ENCODE results near the gene RORC. TPM values are rescaled to one million over a fixed set of nuclear protein-coding genes. Genes with fewer than 3 reads are reported as not detected.

The RORC gene
- total RNA-seq, 1 donor from 2014 or later, result not detected

DNA sequence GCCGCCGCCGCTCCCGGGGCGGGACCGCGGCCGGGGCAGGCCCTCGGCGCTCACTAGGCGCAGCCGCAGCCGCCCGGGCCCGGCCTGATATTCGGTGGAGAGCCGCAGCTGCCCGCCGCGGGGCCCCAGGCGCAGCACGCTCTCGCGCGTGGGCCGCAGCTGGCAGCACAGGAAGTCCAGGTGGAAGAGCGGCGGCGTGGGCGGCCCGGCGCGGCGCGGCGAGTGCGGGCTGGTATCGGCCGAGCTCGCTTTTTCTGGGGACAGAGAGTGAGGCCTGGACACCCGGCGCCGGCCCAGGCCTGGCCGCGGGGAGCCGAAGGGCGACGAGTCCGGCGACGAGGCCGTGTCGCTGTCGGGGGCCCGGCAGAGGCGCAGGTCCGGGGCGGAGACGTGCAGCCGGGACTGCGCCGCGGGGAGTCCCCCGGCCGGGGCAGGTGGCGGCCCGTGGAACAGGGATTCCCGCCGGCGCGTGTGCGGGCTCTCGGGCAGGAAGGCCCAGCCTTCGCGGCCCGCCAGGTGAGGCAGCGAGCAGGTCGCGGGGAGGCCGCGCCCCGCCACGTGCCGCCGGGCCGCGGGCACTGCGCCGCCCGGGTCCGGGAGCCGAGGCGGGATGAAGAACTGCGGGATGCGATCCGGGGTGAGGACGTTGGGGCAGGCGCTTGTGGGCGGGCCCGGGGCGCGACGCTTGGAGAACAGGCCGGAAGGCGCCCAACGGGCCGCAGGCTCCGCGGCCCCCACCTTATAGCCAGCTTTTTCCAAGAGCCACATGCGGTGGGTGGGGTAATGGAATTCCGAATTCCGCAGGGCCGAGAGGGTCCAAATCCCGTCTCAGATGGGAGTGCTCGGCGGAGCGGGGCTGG, 6.8 kb upstream of the RORC start:
- no peaks in the 10 kb centered on the region for H3K9me3 ChIP-seq (ENCODE audit: insufficient read depth, low read depth, low read length)
- peaks cover 21% of the 10 kb centered on the region for H3K27me3 ChIP-seq (ENCODE audit: insufficient read depth, low read length)
- TF ChIP-seq EZH2 (IDR thresholded peaks at IDR 0.05; ENCODE audit: insufficient read depth, low read length), result peak; percentile 39
- TF ChIP-seq, protein P1, sequence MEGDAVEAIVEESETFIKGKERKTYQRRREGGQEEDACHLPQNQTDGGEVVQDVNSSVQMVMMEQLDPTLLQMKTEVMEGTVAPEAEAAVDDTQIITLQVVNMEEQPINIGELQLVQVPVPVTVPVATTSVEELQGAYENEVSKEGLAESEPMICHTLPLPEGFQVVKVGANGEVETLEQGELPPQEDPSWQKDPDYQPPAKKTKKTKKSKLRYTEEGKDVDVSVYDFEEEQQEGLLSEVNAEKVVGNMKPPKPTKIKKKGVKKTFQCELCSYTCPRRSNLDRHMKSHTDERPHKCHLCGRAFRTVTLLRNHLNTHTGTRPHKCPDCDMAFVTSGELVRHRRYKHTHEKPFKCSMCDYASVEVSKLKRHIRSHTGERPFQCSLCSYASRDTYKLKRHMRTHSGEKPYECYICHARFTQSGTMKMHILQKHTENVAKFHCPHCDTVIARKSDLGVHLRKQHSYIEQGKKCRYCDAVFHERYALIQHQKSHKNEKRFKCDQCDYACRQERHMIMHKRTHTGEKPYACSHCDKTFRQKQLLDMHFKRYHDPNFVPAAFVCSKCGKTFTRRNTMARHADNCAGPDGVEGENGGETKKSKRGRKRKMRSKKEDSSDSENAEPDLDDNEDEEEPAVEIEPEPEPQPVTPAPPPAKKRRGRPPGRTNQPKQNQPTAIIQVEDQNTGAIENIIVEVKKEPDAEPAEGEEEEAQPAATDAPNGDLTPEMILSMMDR (IDR thresholded peaks at IDR 0.05; ENCODE audit: insufficient read depth, low read depth, low read length), result no peak
- peaks cover 27% of the 10 kb centered on the region for H3K4me1 ChIP-seq (ENCODE audit: insufficient read depth, low read length)
- H2AFZ ChIP-seq (ENCODE audit: low read depth, low read length), result peak overlapping the region; percentile 46
- H3K36me3 Mint-ChIP-seq (ENCODE audit: low read depth, unreplicated experiment), result no peaks in the 10 kb centered on the region
- FAIRE-seq (no peak), DNase-seq (ENCODE audit: low read depth) (no peak)
- no peak overlapping the region for H3K9ac ChIP-seq (ENCODE audit: low read length)
- H3K4me1 Mint-ChIP-seq (ENCODE audit: low read depth, unreplicated experiment), result peaks cover 33% of the 10 kb centered on the region
- no peak overlapping the region for H3K27ac ChIP-seq (ENCODE audit: low read depth, low read length)
- no peak overlapping the region for H3K27ac Mint-ChIP-seq (ENCODE audit: unreplicated experiment)
- H3K27me3 Mint-ChIP-seq (ENCODE audit: low read depth, unreplicated experiment), result peaks cover 12% of the 10 kb centered on the region
- peaks cover 15% of the 10 kb centered on the region for H4K20me1 ChIP-seq (ENCODE audit: insufficient read depth, low read length)
- no peaks in the 10 kb centered on the region for H3K9me3 Mint-ChIP-seq (ENCODE audit: unreplicated experiment)
- H3K4me3 ChIP-seq (ENCODE audit: insufficient read depth, low read depth, low read length), result peak overlapping the region; percentile 40
- peak overlapping the region; percentile 81 for H3K4me2 ChIP-seq (ENCODE audit: low read length)
- no peaks in the 10 kb centered on the region for H3K79me2 ChIP-seq (ENCODE audit: insufficient read depth, low read length)
- H3K4me3 Mint-ChIP-seq (ENCODE audit: unreplicated experiment), result peak overlapping the region; percentile 69
- no peaks in the 10 kb centered on the region for H3K36me3 ChIP-seq (ENCODE audit: insufficient read depth, low read length)

DNA sequence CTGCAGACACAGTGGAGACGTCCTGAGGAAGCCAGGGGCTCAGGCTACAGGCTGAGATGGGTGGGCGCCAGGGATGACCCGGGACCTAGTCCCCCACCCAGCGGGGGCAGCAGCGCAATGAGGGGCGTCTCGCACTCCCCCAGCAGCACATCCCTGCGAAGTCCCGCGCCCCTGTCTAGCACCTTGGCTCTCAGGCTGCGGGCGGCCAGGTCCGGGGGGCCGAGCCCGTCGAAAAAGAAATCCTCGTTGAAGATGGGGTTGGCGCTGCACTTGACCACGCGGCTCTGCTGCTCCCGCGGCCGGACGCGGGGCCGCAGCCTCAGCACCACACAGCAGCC, 6.3 kb upstream of the RORC start:
- Histone ChIP-seq H3K27me3 (ENCODE audit: insufficient read depth, low read length) (peaks cover 21% of the 10 kb centered on the region), H4K20me1 (ENCODE audit: insufficient read depth, low read length) (peaks cover 15% of the 10 kb centered on the region), H3K9ac (ENCODE audit: low read length) (no peak overlapping the region), H3K27ac (ENCODE audit: low read depth, low read length) (no peak overlapping the region), H3K4me3 (ENCODE audit: insufficient read depth, low read depth, low read length) (peak overlapping the region; percentile 40), H2AFZ (ENCODE audit: low read depth, low read length) (peak overlapping the region; percentile 46), H3K9me3 (ENCODE audit: insufficient read depth, low read depth, low read length) (no peaks in the 10 kb centered on the region), H3K4me2 (ENCODE audit: low read length) (peak overlapping the region; percentile 81), H3K36me3 (ENCODE audit: insufficient read depth, low read length) (no peaks in the 10 kb centered on the region), H3K4me1 (ENCODE audit: insufficient read depth, low read length) (peaks cover 27% of the 10 kb centered on the region), H3K79me2 (ENCODE audit: insufficient read depth, low read length) (no peaks in the 10 kb centered on the region)
- Mint-ChIP-seq H3K27me3 (ENCODE audit: low read depth, unreplicated experiment) (peaks cover 16% of the 10 kb centered on the region), H3K27ac (ENCODE audit: unreplicated experiment) (no peak overlapping the region), H3K36me3 (ENCODE audit: low read depth, unreplicated experiment) (no peaks in the 10 kb centered on the region), H3K4me1 (ENCODE audit: low read depth, unreplicated experiment) (peaks cover 33% of the 10 kb centered on the region), H3K9me3 (ENCODE audit: unreplicated experiment) (no peaks in the 10 kb centered on the region), H3K4me3 (ENCODE audit: unreplicated experiment) (no peak overlapping the region)
- no peak for DNase-seq (ENCODE audit: low read depth)
- TF ChIP-seq, protein P1 (IDR thresholded peaks at IDR 0.05; ENCODE audit: insufficient read depth, low read depth, low read length), result no peak
- peak; percentile 56 for TF ChIP-seq EZH2 (IDR thresholded peaks at IDR 0.05; ENCODE audit: insufficient read depth, low read length)
- FAIRE-seq, result no peak

DNA sequence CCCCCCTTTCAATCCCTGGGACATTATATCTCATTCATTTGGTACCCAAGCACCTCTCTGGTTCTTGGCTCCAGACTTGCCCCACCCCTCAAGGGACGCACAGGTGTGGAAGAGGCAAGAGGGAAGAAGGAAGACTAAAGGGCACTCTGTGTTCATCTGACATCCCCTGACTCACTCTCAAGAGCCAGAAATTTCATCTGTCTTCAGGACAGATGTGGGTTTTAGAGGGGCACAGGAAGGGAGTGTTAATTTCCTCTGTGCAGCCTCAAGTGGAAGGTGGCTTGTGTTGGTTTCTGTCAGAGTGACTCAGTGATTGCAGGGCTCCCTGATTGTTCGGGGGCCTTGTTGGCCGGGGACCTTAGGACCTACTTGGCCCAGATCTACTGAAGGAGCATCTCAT, 5.6 kb upstream of the RORC start:
- no peaks in the 10 kb centered on the region for H3K9me3 Mint-ChIP-seq (ENCODE audit: unreplicated experiment)
- H3K27me3 Mint-ChIP-seq (ENCODE audit: low read depth, unreplicated experiment), result peaks cover 22% of the 10 kb centered on the region
- no peak overlapping the region for H3K27ac Mint-ChIP-seq (ENCODE audit: unreplicated experiment)
- no peak overlapping the region for H3K4me2 ChIP-seq (ENCODE audit: low read length)
- H3K4me1 ChIP-seq (ENCODE audit: insufficient read depth, low read length), result peaks cover 27% of the 10 kb centered on the region
- H2AFZ ChIP-seq (ENCODE audit: low read depth, low read length), result no peak overlapping the region
- no peaks in the 10 kb centered on the region for H3K36me3 Mint-ChIP-seq (ENCODE audit: low read depth, unreplicated experiment)
- peaks cover 15% of the 10 kb centered on the region for H4K20me1 ChIP-seq (ENCODE audit: insufficient read depth, low read length)
- H3K36me3 ChIP-seq (ENCODE audit: insufficient read depth, low read length), result no peaks in the 10 kb centered on the region
- peak overlapping the region; percentile 58 for H3K4me3 Mint-ChIP-seq (ENCODE audit: unreplicated experiment)
- no peak for TF ChIP-seq EZH2 (IDR thresholded peaks at IDR 0.05; ENCODE audit: insufficient read depth, low read length)
- TF ChIP-seq, protein P1 (IDR thresholded peaks at IDR 0.05; ENCODE audit: insufficient read depth, low read depth, low read length), result no peak
- peaks cover 21% of the 10 kb centered on the region for H3K27me3 ChIP-seq (ENCODE audit: insufficient read depth, low read length)
- no peak overlapping the region for H3K4me3 ChIP-seq (ENCODE audit: insufficient read depth, low read depth, low read length)
- no peak overlapping the region for H3K9ac ChIP-seq (ENCODE audit: low read length)
- peaks cover 33% of the 10 kb centered on the region for H3K4me1 Mint-ChIP-seq (ENCODE audit: low read depth, unreplicated experiment)
- H3K27ac ChIP-seq (ENCODE audit: low read depth, low read length), result no peak overlapping the region
- no peaks in the 10 kb centered on the region for H3K9me3 ChIP-seq (ENCODE audit: insufficient read depth, low read depth, low read length)
- no peak for DNase-seq (ENCODE audit: low read depth)
- H3K79me2 ChIP-seq (ENCODE audit: insufficient read depth, low read length), result no peaks in the 10 kb centered on the region
- FAIRE-seq, result no peak
